ENCODE data around the gene ERICH4.

The ERICH4 gene

GRCh38 chr19:41420101-41420880 lies 22.7 kb upstream of the ERICH4 start:
- no peak overlapping the region for H3K27ac ChIP-seq (ENCODE audit: low read depth, low read length)
- no peak overlapping the region for H3K9ac ChIP-seq (ENCODE audit: low read length)
- no peaks in the 10 kb centered on the region for H3K4me1 ChIP-seq (ENCODE audit: control insufficient read depth, insufficient read depth, low read length)
- H3K27me3 ChIP-seq (ENCODE audit: control insufficient read depth, insufficient read depth, low read length) = no peaks in the 10 kb centered on the region
- H3K4me3 ChIP-seq (ENCODE audit: low read length) = no peak overlapping the region
- H3K36me3 ChIP-seq (ENCODE audit: control insufficient read depth, insufficient read depth, low read length) = peaks cover 49% of the 10 kb centered on the region

GRCh38 chr19:41421314-41421713 lies 21.6 kb upstream of the ERICH4 start:
- Histone ChIP-seq H3K27ac (ENCODE audit: low read depth, low read length) (no peak overlapping the region), H3K27me3 (ENCODE audit: control insufficient read depth, insufficient read depth, low read length) (no peaks in the 10 kb centered on the region), H3K36me3 (ENCODE audit: control insufficient read depth, insufficient read depth, low read length) (peaks cover 48% of the 10 kb centered on the region), H3K9ac (ENCODE audit: low read length) (no peak overlapping the region), H3K4me3 (ENCODE audit: low read length) (peak overlapping the region; percentile 11), H3K4me1 (ENCODE audit: control insufficient read depth, insufficient read depth, low read length) (no peaks in the 10 kb centered on the region)

GRCh38 chr19:41421973-41422372 lies 21.0 kb upstream of the ERICH4 start:
- peaks cover 2% of the 10 kb centered on the region for H3K4me1 ChIP-seq (ENCODE audit: control insufficient read depth, insufficient read depth, low read length)

GRCh38 chr19:41422456-41422855 lies 20.5 kb upstream of the ERICH4 start:
- H3K4me3 ChIP-seq (ENCODE audit: low read length) = no peak overlapping the region
- no peak overlapping the region for H3K9ac ChIP-seq (ENCODE audit: low read length)
- peaks cover 2% of the 10 kb centered on the region for H3K4me1 ChIP-seq (ENCODE audit: control insufficient read depth, insufficient read depth, low read length)
- peaks cover 45% of the 10 kb centered on the region for H3K36me3 ChIP-seq (ENCODE audit: control insufficient read depth, insufficient read depth, low read length)
- no peak overlapping the region for H3K27ac ChIP-seq (ENCODE audit: low read depth, low read length)
- no peaks in the 10 kb centered on the region for H3K27me3 ChIP-seq (ENCODE audit: control insufficient read depth, insufficient read depth, low read length)

More at GRCh38 chr19:41421973-41422372, 21.0 kb upstream of the ERICH4 start:
- Histone ChIP-seq H3K27ac (ENCODE audit: low read depth, low read length) (no peak overlapping the region), H3K9ac (ENCODE audit: low read length) (no peak overlapping the region), H3K4me3 (ENCODE audit: low read length) (no peak overlapping the region), H3K36me3 (ENCODE audit: control insufficient read depth, insufficient read depth, low read length) (peaks cover 47% of the 10 kb centered on the region), H3K27me3 (ENCODE audit: control insufficient read depth, insufficient read depth, low read length) (no peaks in the 10 kb centered on the region)

- Histone ChIP-seq H3K27me3 (ENCODE audit: control insufficient read depth, insufficient read depth, low read length) (no peaks in the 10 kb centered on the region), H3K36me3 (ENCODE audit: control insufficient read depth, insufficient read depth, low read length) (peaks cover 45% of the 10 kb centered on the region), H3K27ac (ENCODE audit: low read depth, low read length) (no peak overlapping the region), H3K9ac (ENCODE audit: low read length) (no peak overlapping the region), H3K4me1 (ENCODE audit: control insufficient read depth, insufficient read depth, low read length) (peaks cover 4% of the 10 kb centered on the region), H3K4me3 (ENCODE audit: low read length) (no peak overlapping the region)
Observed at GRCh38 chr19:41422955-41423354, 20.0 kb upstream of the ERICH4 start.

GRCh38 chr19:41424335-41425173 lies 18.4 kb upstream of the ERICH4 start:
- Histone ChIP-seq H3K4me1 (ENCODE audit: control insufficient read depth, insufficient read depth, low read length) (peaks cover 4% of the 10 kb centered on the region), H3K9ac (ENCODE audit: low read length) (no peak overlapping the region), H3K27me3 (ENCODE audit: control insufficient read depth, insufficient read depth, low read length) (no peaks in the 10 kb centered on the region), H3K36me3 (ENCODE audit: control insufficient read depth, insufficient read depth, low read length) (peaks cover 40% of the 10 kb centered on the region), H3K4me3 (ENCODE audit: low read length) (peak overlapping the region; percentile 58), H3K27ac (ENCODE audit: low read depth, low read length) (no peak overlapping the region)

GRCh38 chr19:41425174-41426115 lies 17.5 kb upstream of the ERICH4 start:
- H3K36me3 ChIP-seq (ENCODE audit: control insufficient read depth, insufficient read depth, low read length) = peaks cover 34% of the 10 kb centered on the region
- H3K9ac ChIP-seq (ENCODE audit: low read length) = no peak overlapping the region
- H3K27ac ChIP-seq (ENCODE audit: low read depth, low read length) = no peak overlapping the region
- peak overlapping the region; percentile 58 for H3K4me3 ChIP-seq (ENCODE audit: low read length)
- H3K4me1 ChIP-seq (ENCODE audit: control insufficient read depth, insufficient read depth, low read length) = peaks cover 4% of the 10 kb centered on the region
- no peaks in the 10 kb centered on the region for H3K27me3 ChIP-seq (ENCODE audit: control insufficient read depth, insufficient read depth, low read length)

GRCh38 chr19:41426116-41426841 lies 16.7 kb upstream of the ERICH4 start:
- Histone ChIP-seq H3K27ac (ENCODE audit: low read depth, low read length) (peak overlapping the region; percentile 55), H3K4me1 (ENCODE audit: control insufficient read depth, insufficient read depth, low read length) (peaks cover 4% of the 10 kb centered on the region), H3K4me3 (ENCODE audit: low read length) (peak overlapping the region; percentile 58), H3K9ac (ENCODE audit: low read length) (peak overlapping the region; percentile 90), H3K36me3 (ENCODE audit: control insufficient read depth, insufficient read depth, low read length) (peaks cover 32% of the 10 kb centered on the region), H3K27me3 (ENCODE audit: control insufficient read depth, insufficient read depth, low read length) (no peaks in the 10 kb centered on the region)

- Histone ChIP-seq H3K27ac (ENCODE audit: low read depth, low read length) (peak within 1 kb of the TSS; percentile 73), H3K27me3 (ENCODE audit: control insufficient read depth, insufficient read depth, low read length) (no peaks in the 10 kb centered on the region), H3K9ac (ENCODE audit: low read length) (peak within 1 kb of the TSS; percentile 90), H3K4me1 (ENCODE audit: control insufficient read depth, insufficient read depth, low read length) (peaks cover 4% of the 10 kb centered on the region), H3K36me3 (ENCODE audit: control insufficient read depth, insufficient read depth, low read length) (peaks cover 31% of the 10 kb centered on the region), H3K4me3 (ENCODE audit: low read length) (peak within 1 kb of the TSS; percentile 75)
Observed at GRCh38 chr19:41426952-41427646, 15.9 kb upstream of the ERICH4 start, which contains the start of gene B3GNT8. Gene B3GNT8, minus strand, starts transcription at chr19:41427374. Its CDS starts 596 bp downstream, at chr19:41426778.

- Histone ChIP-seq H3K9ac (ENCODE audit: low read length) (peak overlapping the region; percentile 3), H3K27me3 (ENCODE audit: control insufficient read depth, insufficient read depth, low read length) (no peaks in the 10 kb centered on the region), H3K36me3 (ENCODE audit: control insufficient read depth, insufficient read depth, low read length) (peaks cover 31% of the 10 kb centered on the region), H3K4me1 (ENCODE audit: control insufficient read depth, insufficient read depth, low read length) (peaks cover 4% of the 10 kb centered on the region), H3K4me3 (ENCODE audit: low read length) (peak overlapping the region; percentile 75), H3K27ac (ENCODE audit: low read depth, low read length) (peak overlapping the region; percentile 73)
Observed at GRCh38 chr19:41427647-41428480, 15.1 kb upstream of the ERICH4 start.
